Neural progenitor cell (in vitro differentiated cells): Measurements from ENCODE around the gene DNM2. TPM values are rescaled to one million over a fixed set of nuclear protein-coding genes. Genes with fewer than 3 reads are reported as not detected.
A peak's percentile ranks its signal among the peaks of the same experiment; 100 is the strongest.

Experiments
- DNase-seq: peaks from one replicate; pipeline ENCODE4 v3.0.0-alpha.2; 2016; ENCODE audit warnings: low spot score
- H2AFZ ChIP-seq: fragments of 200-600 bp; sonication (generic); replicated peaks from 2 replicates; pipeline ENCODE4 v1.6.1; 2016; ENCODE audit warnings: antibody characterized with exemption
- H3F3A ChIP-seq: fragments of 200-600 bp; sonication (generic); 2 replicates; pipeline ENCODE4 v1.6.1; 2016; ENCODE audit warnings: antibody characterized with exemption, low read depth
- H3K27ac ChIP-seq: fragments of 200-600 bp; sonication (generic); 2 replicates; pipeline ENCODE4 v1.5.1; 2016; ENCODE audit warnings: mild to moderate bottlenecking
- H3K27me3 ChIP-seq: fragments of 200-600 bp; sonication (generic); 2 replicates; pipeline ENCODE4 v1.6.1; 2016; ENCODE audit warnings: mild to moderate bottlenecking, moderate library complexity
- H3K36me3 ChIP-seq: fragments of 200-600 bp; sonication (generic); 2 replicates; pipeline ENCODE4 v1.5.1; 2016
- H3K4me1 ChIP-seq: fragments of 200-600 bp; sonication (generic); 2 replicates; pipeline ENCODE4 v1.6.1; 2016; ENCODE audit warnings: mixed run types
- H3K4me2 ChIP-seq: fragments of 200-600 bp; sonication (generic); 2 replicates; pipeline ENCODE4 v1.6.1; 2016
- H3K4me3 ChIP-seq: fragments of 200-600 bp; sonication (generic); 2 replicates; pipeline ENCODE4 v1.5.1; 2016
- H3K79me2 ChIP-seq: fragments of 200-600 bp; sonication (generic); 2 replicates; pipeline ENCODE4 v1.6.1; 2016; ENCODE audit warnings: low read depth
- H3K9ac ChIP-seq: fragments of 200-600 bp; sonication (generic); 2 replicates; pipeline ENCODE4 v1.6.1; 2016
- H3K9me3 ChIP-seq: fragments of 200-600 bp; sonication (generic); 2 replicates; pipeline ENCODE4 v1.5.1; 2016; ENCODE audit warnings: low read depth
- H4K20me1 ChIP-seq: fragments of 200-600 bp; sonication (generic); 2 replicates; pipeline ENCODE4 v1.6.1; 2016; ENCODE audit warnings: low read depth
- H3K27ac Mint-ChIP-seq: 3 replicates; pipeline ENCODE4 v1.8.0; 2021; ENCODE audit warnings: mixed read lengths
- H3K27me3 Mint-ChIP-seq: 2 replicates; pipeline ENCODE4 v1.8.0; 2022; ENCODE audit warnings: low read depth, mild to moderate bottlenecking, inconsistent platforms, moderate library complexity, mixed read lengths; ENCODE audit not compliant: insufficient read depth
- H3K36me3 Mint-ChIP-seq: 3 replicates; pipeline ENCODE4 v1.8.0; 2021; ENCODE audit warnings: mixed read lengths
- H3K4me1 Mint-ChIP-seq: 3 replicates; pipeline ENCODE4 v1.8.0; 2021; ENCODE audit warnings: mixed read lengths
- H3K4me3 Mint-ChIP-seq: 3 replicates; pipeline ENCODE4 v1.8.0; 2021; ENCODE audit warnings: mild to moderate bottlenecking, moderate library complexity, mixed read lengths
- H3K9me3 Mint-ChIP-seq: 3 replicates; pipeline ENCODE4 v1.8.0; 2020; ENCODE audit warnings: mixed read lengths
- EZH2 ChIP-seq: fragments of 200-600 bp; sonication (generic); IDR thresholded peaks from 2 replicates; pipeline ENCODE4 v1.6.1; 2017; ENCODE audit warnings: antibody characterized with exemption, mild to moderate bottlenecking, moderate library complexity
- EZH2phosphoT487 ChIP-seq: fragments of 200-600 bp; sonication (generic); IDR thresholded peaks from 2 replicates; pipeline ENCODE4 v1.6.1; 2017; ENCODE audit warnings: antibody characterized with exemption
- total RNA-seq: library from RNA; depleted of rRNA; stranded (reverse); fragments of >200 nt; gene quantifications from 2 replicates; pipeline ENCODE4 v1.2.3, GENCODE V29; 2015; ENCODE audit warnings: low replicate concordance
- TF ChIP-seq, protein P1 (sequence below): fragments of 200-600 bp; sonication (generic); IDR thresholded peaks from 2 replicates; pipeline ENCODE4 v1.5.1; 2017; ENCODE audit warnings: antibody characterized with exemption, mild to moderate bottlenecking

Gene DNM2
- total RNA-seq, 1 donor from 2014 or later = 49.9 TPM

DNA sequence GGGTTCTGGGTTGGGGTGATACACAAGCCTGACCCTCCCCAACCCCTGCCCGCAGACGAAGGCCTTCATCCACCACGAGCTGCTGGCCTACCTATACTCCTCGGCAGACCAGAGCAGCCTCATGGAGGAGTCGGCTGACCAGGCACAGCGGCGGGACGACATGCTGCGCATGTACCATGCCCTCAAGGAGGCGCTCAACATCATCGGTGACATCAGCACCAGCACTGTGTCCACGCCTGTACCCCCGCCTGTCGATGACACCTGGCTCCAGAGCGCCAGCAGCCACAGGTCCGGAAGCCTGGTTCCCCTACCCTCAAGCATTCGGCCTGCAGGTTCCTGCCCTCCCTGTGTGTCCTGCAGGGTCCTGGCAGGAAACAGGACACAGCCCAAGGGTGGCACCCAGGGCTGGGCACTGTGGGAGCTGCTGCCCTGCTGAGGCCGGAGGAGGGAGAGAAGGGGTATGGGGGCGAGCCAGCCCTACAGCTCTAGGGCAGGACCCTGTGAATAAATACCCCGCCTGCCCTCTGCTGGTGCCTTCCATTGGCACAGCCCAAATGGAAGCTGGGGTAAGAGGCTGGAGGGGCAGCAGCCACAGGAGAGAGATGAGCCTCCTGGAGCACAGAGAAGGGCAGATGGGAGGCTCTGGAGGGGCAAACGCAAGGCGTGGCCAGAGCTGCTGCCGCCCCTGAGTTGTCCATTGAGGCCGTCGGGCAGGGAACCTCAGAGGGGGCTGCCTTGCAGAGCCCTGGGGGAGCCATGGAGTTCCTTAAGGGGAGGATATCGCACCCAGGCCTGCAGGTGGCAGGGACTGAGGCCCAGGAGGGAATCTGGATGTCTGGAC, 111.3 kb downstream of the DNM2 start:
- Histone ChIP-seq H3K9ac (no peak overlapping the region), H3K4me1 (no peaks in the 10 kb centered on the region), H3K4me2 (no peak overlapping the region), H3K9me3 (no peaks in the 10 kb centered on the region), H3K79me2 (no peaks in the 10 kb centered on the region), H4K20me1 (no peaks in the 10 kb centered on the region), H3K36me3 (no peaks in the 10 kb centered on the region), H3F3A (peaks cover 18% of the 10 kb centered on the region), H3K27ac (no peak overlapping the region), H3K4me3 (no peak overlapping the region), H3K27me3 (no peaks in the 10 kb centered on the region), H2AFZ (no peak overlapping the region)
- H3K27ac Mint-ChIP-seq = no peak overlapping the region
- no peaks in the 10 kb centered on the region for H3K9me3 Mint-ChIP-seq
- H3K36me3 Mint-ChIP-seq = peaks cover 14% of the 10 kb centered on the region
- DNase-seq = peak; percentile 27
- TF ChIP-seq EZH2phosphoT487 = no peak
- TF ChIP-seq, protein P1, sequence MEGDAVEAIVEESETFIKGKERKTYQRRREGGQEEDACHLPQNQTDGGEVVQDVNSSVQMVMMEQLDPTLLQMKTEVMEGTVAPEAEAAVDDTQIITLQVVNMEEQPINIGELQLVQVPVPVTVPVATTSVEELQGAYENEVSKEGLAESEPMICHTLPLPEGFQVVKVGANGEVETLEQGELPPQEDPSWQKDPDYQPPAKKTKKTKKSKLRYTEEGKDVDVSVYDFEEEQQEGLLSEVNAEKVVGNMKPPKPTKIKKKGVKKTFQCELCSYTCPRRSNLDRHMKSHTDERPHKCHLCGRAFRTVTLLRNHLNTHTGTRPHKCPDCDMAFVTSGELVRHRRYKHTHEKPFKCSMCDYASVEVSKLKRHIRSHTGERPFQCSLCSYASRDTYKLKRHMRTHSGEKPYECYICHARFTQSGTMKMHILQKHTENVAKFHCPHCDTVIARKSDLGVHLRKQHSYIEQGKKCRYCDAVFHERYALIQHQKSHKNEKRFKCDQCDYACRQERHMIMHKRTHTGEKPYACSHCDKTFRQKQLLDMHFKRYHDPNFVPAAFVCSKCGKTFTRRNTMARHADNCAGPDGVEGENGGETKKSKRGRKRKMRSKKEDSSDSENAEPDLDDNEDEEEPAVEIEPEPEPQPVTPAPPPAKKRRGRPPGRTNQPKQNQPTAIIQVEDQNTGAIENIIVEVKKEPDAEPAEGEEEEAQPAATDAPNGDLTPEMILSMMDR = peak; percentile 9
- no peak for TF ChIP-seq EZH2
- peaks cover 13% of the 10 kb centered on the region for H3K27me3 Mint-ChIP-seq
- H3K4me1 Mint-ChIP-seq = no peaks in the 10 kb centered on the region
- no peak overlapping the region for H3K4me3 Mint-ChIP-seq

DNA sequence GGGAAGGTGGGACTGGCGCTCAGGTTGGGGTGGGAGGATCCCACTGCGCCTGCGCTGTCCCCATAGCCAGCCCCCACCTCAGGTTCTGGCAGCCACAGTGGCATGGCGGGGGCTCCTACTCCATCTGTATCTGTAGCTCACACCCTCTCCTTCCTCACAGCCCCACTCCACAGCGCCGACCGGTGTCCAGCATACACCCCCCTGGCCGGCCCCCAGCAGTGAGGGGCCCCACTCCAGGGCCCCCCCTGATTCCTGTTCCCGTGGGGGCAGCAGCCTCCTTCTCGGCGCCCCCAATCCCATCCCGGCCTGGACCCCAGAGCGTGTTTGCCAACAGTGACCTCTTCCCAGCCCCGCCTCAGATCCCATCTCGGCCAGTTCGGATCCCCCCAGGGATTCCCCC, 112.1 kb downstream of the DNM2 start:
- no peaks in the 10 kb centered on the region for H3K79me2 ChIP-seq
- TF ChIP-seq, protein P1 = no peak
- TF ChIP-seq EZH2 (no peak), EZH2phosphoT487 (no peak)
- Mint-ChIP-seq H3K27ac (no peak overlapping the region), H3K9me3 (no peaks in the 10 kb centered on the region), H3K4me3 (no peak overlapping the region), H3K36me3 (peaks cover 14% of the 10 kb centered on the region), H3K4me1 (no peaks in the 10 kb centered on the region), H3K27me3 (peaks cover 13% of the 10 kb centered on the region)
- no peaks in the 10 kb centered on the region for H3K27me3 ChIP-seq
- no peaks in the 10 kb centered on the region for H3K4me1 ChIP-seq
- H2AFZ ChIP-seq = no peak overlapping the region
- no peak overlapping the region for H3K27ac ChIP-seq
- no peaks in the 10 kb centered on the region for H3K36me3 ChIP-seq
- H3K4me2 ChIP-seq = no peak overlapping the region
- no peak overlapping the region for H3K4me3 ChIP-seq
- DNase-seq = no peak
- H3F3A ChIP-seq = peaks cover 23% of the 10 kb centered on the region
- no peaks in the 10 kb centered on the region for H3K9me3 ChIP-seq
- no peaks in the 10 kb centered on the region for H4K20me1 ChIP-seq
- no peak overlapping the region for H3K9ac ChIP-seq

DNA sequence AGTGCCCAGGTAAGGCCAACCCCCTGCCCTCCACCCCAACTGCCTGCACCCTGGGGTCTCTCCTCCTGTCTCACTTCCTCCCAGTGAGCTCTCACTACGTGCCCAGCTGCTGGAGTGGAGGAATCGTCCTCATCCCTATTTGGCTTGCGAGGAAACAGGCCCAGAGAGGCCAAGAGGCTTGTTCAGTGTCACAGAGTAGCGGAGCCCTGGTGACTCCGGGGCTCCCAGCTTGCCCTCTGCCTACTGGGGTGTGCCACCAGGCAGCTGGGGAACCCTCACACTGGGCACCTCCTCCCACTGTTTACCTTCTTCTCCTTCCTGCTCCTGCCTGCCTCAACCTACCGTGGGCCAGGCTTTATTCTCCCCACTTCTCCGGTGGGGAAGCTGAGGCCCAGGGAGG, 112.5 kb downstream of the DNM2 start:
- H3K36me3 Mint-ChIP-seq = peaks cover 14% of the 10 kb centered on the region
- no peaks in the 10 kb centered on the region for H3K9me3 Mint-ChIP-seq
- no peak overlapping the region for H3K4me2 ChIP-seq
- H3K27ac Mint-ChIP-seq = no peak overlapping the region
- TF ChIP-seq, protein P1 = no peak
- TF ChIP-seq EZH2 (no peak), EZH2phosphoT487 (no peak)
- H3K27me3 ChIP-seq = no peaks in the 10 kb centered on the region
- H3K4me1 Mint-ChIP-seq = peaks cover under 1% of the 10 kb centered on the region
- DNase-seq = no peak
- H3K9me3 ChIP-seq = no peaks in the 10 kb centered on the region
- H3K4me3 Mint-ChIP-seq = no peak overlapping the region
- no peaks in the 10 kb centered on the region for H3K36me3 ChIP-seq
- no peaks in the 10 kb centered on the region for H4K20me1 ChIP-seq
- no peak overlapping the region for H2AFZ ChIP-seq
- peaks cover 14% of the 10 kb centered on the region for H3K27me3 Mint-ChIP-seq
- no peaks in the 10 kb centered on the region for H3K79me2 ChIP-seq
- H3K4me1 ChIP-seq = no peaks in the 10 kb centered on the region
- no peak overlapping the region for H3K27ac ChIP-seq
- H3K4me3 ChIP-seq = no peak overlapping the region
- H3F3A ChIP-seq = peaks cover 27% of the 10 kb centered on the region
- H3K9ac ChIP-seq = no peak overlapping the region
